ENCODE data around the gene RTN4.

The RTN4 gene

DNA sequence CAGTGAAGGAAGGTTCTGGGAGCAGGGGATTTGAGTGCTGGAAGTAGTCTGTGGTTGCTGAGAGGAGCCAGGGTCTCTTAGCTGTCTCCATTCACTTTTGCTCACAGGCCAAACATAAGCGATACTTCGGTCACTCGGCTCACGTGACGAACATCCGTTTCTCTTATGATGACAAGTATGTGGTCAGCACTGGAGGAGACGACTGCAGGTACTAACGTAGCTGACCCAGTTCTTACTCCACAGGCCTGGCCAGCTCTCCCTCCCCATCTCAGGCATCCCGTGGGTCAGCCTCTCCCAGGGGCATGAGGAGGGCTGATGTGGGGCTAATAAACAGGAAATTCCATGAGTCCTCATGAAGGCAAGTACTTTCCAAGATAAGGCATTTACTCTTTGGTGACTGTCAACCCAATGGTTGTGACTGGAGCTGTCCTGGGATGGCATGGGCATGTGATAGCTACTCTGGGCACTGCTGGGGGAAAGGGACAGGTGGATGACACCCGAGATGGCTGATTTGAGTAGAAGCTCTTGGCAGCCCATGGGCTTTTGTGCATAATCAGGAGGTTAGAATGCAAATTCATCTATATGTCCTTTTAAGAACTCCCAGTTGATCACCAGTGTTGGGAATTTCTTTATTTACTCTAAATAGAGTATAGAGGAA lies 81.6 kb downstream of the RTN4 start:
- no peak for DNase-seq (ENCODE audit: low read depth in 2 of 2)

DNA sequence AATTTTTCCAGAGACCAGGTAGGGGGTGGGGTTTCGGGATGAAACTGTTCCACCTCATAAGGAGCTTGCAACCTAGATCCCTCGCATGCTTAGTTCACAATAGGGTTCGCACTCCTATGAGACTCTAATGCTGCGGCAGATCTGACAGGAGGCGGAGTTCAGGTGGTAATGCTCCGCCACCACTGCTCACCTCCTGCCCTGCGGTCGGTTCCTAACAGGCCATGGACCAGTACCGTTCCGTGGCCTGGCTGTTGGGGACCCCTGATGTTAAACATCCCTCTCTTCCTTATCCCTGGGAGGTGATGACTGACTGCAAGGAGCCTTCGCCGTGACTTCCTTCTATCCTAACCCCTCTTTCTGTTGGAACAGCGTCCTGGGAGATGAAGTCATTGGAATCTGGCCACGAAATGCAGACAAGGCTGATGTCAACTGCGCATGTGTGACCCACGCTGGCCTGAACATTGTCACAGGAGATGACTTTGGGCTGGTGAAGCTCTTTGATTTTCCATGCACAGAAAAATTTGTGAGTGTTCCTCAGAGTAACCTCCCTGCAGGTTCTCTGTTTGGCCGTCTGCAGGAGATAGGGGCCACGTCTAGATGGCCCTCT lies 82.4 kb downstream of the RTN4 start:
- DNase-seq (ENCODE audit: low read depth in 2 of 2), result no peak

DNA sequence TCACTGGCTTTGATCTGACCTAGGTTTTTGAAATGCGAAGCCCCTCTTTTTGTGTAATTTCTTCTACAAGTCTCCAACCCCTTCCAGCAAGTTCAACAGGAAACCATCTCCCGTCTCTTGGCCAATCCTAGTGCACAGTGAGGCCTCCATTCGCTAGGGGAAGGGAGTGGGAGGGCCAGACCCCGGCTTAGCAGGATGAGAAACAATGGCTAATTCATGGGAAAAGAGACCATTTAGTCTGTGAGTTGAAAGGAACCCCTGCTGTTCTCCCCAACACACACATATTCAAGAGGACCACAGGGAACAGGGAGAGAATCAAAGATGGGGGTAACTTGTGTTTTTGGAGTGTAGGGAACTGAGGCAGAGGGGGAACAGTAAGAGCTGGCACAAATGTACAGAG lies 83.0 kb downstream of the RTN4 start:
- no peak for DNase-seq (ENCODE audit: low read depth in 2 of 2)

DNA sequence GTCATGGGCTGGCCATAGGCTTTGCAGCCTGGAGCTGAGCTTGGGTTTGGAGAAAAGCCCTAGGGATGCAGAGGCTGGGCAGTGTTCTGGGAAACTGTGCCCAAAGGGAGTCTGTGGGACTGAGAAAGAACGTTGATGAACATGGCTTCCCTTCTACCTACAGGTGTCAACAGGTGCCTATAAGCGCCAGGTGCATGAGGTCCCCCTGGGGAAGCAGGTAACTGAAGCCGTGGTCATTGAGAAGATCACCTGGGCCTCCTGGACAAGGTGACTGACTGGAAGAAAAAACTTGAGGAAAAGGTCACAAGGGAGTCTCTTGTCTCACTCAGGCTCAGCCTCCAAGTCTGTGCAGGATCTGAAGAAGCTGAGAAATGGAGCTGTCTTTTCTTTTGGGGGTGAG lies 83.4 kb downstream of the RTN4 start:
- DNase-seq (ENCODE audit: low read depth in 2 of 2), result no peak

DNA sequence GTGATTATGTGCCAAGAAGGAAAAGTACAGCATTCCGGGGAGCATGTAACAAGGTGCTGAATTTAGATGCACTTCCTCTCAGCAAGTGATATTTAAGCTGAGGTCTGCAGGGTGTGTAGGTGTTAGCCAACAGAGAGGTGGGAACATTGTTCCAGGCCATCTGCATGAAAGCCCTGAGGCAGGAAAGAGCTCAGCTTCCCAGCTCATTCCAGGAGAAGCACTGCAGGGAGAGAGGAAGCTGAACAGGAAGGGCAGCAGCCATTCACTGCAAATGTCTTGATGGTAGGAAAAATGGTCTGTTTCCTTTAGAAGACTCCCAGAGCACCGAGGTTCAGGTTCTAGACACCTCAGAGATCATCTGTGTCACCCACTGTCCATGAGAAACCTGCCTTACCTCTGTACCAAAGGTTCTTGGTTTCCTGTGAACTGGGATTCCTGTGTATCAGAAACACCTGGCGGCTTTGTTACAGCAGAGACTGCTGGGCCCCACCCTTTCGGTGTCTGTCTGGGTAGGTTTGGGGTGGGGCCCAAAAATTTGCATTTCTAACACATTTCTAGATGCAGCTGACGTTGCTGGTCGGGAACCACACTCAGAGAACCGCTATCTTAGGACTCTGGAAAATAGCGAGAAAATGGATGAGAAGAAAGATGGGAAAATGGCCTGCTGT lies 84.0 kb downstream of the RTN4 start:
- DNase-seq (ENCODE audit: low read depth in 2 of 2), result no peak

DNA sequence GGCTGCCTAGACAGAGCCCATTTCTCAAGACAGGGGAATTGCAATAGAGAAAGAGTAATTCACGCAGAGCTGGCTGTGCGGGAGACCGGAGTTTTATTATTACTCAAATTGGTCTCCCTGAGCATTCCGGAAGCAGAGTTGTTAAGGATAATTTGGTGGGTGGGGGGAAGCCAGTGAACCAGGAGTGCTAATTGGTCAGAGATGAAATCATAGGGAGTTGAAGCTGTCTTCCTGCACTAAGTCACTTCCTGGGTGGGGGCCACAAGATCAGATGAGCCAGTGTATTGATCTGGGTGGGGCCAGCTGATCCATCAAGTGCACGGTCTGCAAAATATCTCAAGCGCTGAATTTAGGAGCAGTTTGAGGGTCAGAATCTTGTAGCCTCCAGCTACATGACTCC lies 84.8 kb downstream of the RTN4 start:
- no peak for DNase-seq (ENCODE audit: low read depth in 2 of 2)

DNA sequence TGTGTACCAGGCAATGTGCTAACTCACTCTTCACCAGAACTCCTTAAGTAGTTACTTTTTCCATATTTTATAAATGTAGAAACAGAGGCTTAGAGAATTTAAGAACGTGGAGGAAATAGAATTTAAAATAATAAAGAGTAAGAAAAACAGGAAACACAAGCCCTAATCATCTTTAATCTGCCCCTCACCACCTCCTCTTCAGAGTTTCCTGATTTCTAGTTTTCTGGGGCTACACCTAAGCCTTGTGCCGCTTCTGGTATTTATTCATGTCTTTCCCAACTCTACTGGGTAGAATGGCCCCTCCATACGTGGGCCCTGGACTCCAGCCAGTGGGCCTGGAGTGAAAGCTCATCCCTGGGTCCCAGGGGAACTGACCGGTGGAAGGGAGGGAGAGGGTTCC lies 85.4 kb downstream of the RTN4 start:
- no peak for DNase-seq (ENCODE audit: low read depth in 2 of 2)

DNA sequence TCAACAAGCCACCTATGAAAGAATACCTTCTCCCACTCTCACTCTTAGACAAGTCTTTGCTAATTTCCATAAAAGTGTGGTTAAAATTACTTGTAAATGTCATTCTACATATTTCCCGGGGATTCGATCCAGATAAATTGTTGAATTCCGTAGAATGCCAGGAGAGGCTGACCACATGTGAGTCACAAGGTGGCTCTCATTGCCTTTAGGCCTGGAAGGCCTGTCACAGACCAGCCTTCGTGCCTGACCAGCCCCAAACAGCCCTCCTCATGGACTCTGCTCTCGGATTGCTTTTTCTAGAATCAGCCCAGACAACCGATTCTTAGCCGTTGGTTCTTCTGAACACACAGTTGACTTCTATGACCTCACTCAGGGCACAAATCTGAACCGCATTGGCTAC lies 86.0 kb downstream of the RTN4 start:
- DNase-seq (ENCODE audit: low read depth in 2 of 2), result no peak

DNA sequence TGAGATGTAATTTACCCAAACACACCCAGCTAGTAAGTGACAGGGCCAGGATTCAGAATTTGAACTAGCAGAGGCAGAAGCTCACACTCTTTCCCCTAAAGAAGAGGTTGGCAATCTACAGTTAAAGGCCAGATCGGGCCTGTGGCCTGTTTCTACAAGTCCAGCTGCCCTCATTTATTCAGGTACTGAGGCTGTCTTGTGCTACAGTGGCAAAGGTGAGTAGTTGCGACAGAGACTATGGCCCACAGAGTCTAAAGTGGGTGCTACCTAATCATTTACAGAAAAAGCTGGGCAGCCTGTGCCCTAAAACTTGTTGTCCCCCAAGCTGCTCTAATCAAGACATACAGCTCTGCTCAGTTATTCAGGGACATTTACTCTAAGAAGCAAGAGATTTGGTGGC lies 86.8 kb downstream of the RTN4 start:
- DNase-seq (ENCODE audit: low read depth in 2 of 2), result no peak

DNA sequence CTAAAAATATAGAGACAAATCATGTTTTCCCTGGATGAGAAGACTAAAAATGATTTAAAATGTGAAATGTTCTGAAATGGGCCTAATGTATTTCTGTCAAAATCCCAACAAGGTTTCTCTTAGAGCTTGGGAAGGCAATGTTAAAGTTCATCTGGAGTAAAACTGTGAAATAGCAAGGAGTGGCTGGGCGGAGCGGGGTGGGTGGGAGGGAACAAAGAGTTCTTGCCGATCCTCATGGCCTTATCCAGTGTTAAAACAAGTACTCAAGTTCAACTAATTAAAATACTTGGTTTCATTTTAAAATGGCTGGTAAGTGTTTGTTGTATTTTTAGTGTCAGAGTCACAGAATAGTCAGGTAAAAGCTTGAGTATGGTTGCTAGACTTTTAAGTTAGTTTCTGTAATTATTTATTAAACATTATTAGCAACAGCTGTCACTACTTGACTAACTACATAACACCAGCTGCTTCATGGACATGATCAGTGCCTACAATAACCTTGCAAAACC lies 87.3 kb downstream of the RTN4 start:
- no peak for DNase-seq (ENCODE audit: low read depth in 2 of 2)

DNA sequence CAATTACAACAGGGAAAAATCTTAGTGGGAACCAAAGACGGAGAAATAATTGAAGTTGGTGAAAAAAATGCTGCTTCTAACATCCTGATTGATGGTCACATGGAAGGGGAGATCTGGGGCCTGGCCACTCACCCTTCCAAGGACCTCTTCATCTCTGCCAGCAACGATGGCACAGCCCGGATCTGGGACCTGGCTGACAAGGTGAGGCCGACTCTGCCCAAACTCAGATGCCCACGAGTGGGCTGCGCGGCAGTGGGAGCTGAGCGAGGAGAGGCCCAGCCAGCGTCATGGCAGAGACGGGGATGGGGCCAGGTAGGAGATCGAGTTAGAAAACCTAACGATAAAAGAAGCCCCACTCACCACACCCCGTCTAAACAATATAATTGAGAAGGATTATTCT lies 87.7 kb downstream of the RTN4 start:
- DNase-seq (ENCODE audit: low read depth in 2 of 2), result no peak

DNA sequence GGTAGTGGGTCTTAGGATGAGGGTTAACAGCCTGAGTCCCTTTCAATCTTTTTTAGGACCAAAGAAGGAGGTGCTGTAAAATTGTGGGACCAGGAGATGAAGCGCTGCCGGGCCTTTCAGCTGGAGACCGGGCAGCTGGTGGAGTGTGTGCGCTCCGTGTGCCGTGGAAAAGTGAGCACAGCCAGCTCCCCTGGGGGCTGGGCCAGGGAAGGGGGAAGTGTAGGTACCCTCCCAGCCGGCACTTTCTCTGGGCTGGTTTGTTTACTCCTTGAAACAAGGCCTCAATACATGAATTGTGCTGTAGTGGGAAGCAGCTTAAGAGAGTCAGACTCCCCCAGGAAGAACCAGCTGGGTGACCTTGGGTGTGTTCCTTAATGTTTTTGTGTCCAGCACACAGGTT lies 90.1 kb downstream of the RTN4 start:
- DNase-seq (ENCODE audit: low read depth in 2 of 2), result no peak

DNA sequence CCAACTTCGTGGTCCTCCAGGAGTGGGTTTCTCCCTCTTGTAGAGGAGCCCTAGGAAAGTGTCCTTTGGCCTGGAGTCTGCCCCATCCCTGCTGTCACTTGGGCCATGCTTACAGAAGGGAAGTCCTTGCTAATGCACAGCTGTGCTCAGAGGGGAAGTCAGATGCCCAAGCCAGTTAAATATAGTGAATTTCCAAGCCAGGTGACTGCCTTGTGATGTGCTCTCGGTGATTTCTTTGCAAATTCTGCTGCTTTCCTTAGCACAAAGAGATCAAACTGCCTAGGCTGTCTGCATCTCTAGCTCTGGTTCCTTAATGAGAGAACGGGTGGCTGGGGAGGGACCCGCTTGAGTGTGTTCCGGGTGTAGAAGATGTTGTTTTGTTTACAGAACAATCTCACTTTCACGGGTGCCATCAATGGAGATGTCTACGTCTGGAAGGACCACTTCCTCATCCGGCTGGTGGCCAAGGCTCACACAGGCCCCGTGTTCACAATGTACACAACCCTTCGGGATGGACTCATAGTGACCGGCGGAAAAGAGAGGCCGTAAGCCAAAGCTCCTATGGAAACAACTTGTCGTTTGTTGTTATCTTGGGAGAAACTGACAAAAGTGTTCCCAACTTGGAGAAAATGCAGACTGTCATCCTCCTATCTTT lies 91.4 kb downstream of the RTN4 start:
- no peak for DNase-seq (ENCODE audit: low read depth in 2 of 2)

DNA sequence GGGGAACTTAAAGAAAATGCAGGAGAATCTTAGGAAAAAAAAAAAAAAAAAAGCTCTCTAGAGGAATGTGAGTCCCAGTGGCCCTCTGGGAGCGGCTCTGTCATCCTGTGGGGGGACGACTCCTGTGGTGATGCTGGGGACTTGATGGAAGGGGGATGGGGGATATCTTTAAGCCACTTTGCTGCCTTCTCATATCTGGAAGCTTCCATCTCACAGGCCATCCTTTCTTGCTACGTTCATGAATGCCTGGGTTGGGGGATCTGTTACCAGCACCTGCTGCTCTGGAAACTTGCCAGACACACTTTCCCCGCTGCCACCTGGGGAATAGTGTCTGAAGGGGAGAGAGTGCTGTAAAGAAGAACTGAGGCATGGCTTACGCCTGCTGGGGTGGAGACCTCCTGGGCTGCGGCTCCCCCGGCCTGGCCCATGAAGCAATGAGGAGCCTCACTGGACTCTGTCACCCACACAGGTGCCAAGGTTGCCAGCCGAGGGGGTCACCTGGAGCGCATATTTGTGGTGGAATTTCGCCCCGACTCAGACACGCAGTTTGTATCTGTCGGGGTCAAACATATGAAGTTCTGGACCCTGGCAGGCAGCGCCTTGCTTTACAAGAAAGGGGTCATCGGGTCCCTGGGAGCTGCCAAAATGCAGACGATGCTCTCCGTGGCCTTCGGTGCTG lies 92.8 kb downstream of the RTN4 start:
- no peak for DNase-seq (ENCODE audit: low read depth in 2 of 2)

DNA sequence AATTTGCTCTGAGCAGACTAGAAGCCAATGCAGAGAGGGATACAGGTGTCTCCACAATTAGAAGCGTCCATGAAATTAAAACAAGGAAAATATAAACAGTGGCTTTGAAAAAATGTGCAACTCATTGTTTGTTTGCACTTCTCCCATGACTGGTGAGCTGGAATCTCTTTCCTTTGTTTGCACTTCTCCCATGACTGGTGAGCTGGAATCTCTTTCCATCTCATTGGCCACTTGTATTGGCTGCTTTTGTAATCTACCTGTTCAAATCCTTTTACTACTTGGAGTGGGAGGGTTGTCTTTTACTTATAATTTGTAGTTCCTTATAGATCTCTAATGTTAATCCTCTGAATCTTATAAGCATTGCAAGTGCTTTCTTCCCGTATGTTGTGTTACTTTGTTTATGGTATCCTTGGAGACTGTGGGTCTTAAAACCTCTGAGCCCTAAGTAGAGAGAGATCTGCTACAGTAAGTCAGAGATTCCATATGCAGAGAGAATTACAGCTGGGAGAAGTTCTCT lies 94.1 kb downstream of the RTN4 start:
- DNase-seq (ENCODE audit: low read depth in 2 of 2), result no peak

DNA sequence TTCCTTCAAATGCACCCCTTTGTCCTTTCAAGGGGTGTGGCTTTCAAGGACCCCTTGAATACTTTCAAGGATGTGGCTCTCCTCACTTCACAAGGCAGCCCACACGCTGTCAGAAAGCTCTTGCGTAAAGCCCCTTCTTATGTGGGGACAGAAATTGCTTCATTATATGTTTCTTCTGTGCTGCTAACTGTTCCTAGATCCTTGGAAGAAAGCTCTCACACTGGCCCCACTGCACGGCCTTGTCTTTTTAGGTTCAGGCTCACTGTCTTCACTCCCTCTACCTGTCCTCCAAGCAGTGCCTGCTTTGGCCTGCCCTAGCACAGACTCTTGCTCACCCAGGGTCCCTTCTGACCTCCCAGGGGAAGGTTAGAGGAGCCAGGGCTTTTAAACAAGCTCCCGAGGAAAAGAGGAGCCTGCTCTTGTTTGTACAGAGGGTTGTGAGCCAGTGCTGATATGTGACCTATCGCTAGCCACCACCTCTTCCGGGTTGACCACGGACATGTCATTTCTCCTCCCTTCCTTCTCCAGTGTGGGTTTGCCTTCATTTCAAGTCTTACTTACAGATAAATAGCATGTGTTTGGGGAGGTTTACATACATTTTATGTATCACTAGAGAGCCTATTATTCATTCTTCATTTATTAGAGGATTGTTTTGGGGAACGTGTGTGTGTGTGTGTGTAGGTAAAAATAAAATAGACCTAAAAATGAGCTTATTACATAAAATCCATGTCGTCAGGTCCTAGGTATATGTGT lies 94.7 kb downstream of the RTN4 start:
- no peak for DNase-seq (ENCODE audit: low read depth in 2 of 2)

DNA sequence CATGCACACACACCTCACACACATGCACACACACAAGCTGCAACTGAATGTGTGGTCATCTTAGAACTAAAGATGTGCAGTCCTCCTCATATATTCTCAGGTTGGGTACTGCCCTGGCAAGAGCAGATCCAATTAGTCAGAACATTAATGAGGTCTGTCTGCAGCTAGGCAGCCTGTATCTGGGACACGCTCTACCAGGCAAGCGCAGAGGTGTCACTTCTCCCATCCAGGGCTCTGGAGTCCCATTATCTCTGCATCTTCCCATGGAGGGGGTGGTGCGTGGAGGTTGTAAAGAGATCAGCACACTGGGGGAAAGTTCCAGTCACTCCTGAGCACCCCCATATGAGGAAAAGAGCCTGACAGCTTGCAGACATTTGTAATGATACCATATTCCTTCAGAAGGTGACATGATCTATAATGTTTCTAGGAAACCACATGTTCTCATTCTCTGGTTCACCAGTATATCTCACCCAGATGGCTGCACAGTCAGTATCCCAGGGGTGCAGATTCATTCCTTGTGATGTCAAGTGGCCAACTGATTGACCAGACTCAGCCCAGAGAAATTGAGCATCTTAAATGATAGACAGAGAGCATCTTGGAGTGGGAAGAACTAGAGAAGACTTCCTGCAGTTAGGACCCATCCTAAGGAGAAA lies 95.4 kb downstream of the RTN4 start:
- no peak for DNase-seq (ENCODE audit: low read depth in 2 of 2)

DNA sequence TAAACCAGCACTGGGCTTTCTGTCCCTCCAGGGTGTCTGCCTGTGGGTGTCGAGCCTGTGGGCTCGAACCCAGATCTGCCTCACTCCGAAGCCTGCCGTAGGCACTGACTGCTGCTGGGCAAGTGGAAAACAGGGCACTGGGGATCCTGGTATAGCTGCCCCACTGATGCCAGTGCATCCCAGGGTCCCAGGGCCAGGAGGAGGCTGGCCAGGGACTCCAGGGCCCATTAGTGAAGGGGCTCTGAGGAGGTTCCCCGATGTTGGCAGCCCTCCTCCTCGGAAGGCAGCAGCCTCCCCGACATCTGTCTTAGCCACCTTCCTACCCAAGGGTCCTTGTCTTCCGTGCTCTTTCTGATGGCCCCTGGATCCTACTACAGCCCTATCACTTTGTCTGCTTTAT lies 96.1 kb downstream of the RTN4 start:
- no peak for DNase-seq (ENCODE audit: low read depth in 2 of 2)

DNA sequence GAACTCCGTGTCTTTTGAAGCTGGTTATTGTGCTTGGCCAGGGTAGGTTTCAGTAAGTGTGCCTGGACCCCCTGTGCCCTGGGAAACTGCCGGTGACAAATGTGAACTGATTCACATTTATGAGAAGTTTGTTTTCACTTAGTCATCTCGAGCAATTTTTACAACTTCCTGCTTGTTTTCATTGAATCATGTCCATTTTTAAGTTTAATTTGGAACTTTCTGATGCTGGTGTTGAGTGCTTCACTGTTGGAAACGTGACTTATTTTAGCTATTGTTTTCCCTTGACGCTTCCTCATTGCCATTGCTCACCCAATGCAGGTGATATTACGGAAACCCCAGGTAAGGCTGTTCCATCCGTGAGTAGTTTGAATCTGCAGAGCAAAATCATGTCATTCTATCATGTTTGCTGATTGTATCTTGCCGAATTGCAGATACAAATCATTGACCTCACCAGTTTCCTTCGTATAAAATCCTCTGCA lies 97.2 kb downstream of the RTN4 start:
- DNase-seq (ENCODE audit: low read depth in 2 of 2), result no peak

DNA sequence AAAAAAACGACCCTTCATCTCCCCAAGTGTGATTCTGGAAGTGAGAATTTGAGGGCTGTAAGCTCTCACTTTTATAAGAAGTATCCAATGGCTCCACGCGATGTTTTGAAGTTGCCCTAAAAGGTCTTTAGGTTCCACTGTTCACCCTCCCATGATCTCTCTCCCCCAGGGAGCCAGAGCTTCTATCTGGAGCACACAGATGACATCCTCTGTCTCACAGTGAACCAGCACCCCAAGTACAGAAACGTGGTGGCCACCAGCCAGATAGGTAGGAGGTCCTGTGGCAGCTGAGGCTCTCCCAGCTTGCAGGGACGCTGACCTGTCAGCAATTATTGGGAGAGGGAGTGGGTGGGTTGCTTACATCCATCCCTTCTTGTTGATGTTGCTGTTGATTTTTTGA lies 97.8 kb downstream of the RTN4 start:
- DNase-seq (ENCODE audit: low read depth in 2 of 2), result no peak

DNA sequence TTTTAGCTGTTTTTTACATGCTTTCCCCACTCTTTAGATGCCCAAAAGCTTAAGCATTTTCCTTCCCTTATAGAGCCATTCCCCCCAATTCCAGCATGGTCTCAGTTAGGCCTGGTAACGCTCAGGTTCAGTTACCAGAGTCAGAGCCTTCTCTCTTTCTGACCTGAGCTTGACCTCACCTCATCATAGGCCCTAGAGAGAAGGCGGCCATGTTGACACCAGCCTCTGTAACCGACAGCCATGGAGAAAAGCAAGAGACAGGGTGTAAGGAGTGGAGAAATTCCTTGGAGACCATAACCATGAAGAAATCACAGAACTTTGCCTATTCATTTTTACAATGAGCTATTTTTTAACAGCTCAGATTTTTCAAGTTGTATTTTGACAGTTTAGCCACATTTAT lies 99.4 kb downstream of the RTN4 start:
- DNase-seq (ENCODE audit: low read depth in 2 of 2), result no peak
